Calu3 (cell line): Measurements from ENCODE around the gene MORN4. TPM values are rescaled to one million over a fixed set of nuclear protein-coding genes. Genes with fewer than 3 reads are reported as not detected.

Source experiments
- BruUV-seq: library from RNA; stranded (reverse); fragments of 400-500 nt; replicated peaks from 2 replicates; lab custom pipeline; 2021; lab: Mats Ljungman, UMichigan
- CTCF ChIA-PET: fragments of 300-600 bp; sonication (Branson Sonifier 250); formaldehyde crosslinking; loops from one replicate; lab custom pipeline; 2022; ENCODE audit warnings: antibody characterized with exemption; lab: Charles Lee
- DNase-seq: peaks from one replicate; pipeline ENCODE4 v3.0.0; 2022
- H3K27ac Mint-ChIP-seq: one replicate; pipeline ENCODE4 v1.8.0; 2022; ENCODE audit warnings: mixed read lengths; ENCODE audit not compliant: unreplicated experiment
- H3K27me3 Mint-ChIP-seq: one replicate; pipeline ENCODE4 v1.8.0; 2022; ENCODE audit warnings: mixed read lengths; ENCODE audit not compliant: unreplicated experiment
- H3K36me3 Mint-ChIP-seq: one replicate; pipeline ENCODE4 v1.8.0; 2022; ENCODE audit warnings: mild to moderate bottlenecking, moderate library complexity, mixed read lengths; ENCODE audit not compliant: insufficient read depth, unreplicated experiment
- H3K4me1 Mint-ChIP-seq: one replicate; pipeline ENCODE4 v1.8.0; 2022; ENCODE audit warnings: mild to moderate bottlenecking, low read depth, mixed read lengths; ENCODE audit not compliant: unreplicated experiment
- H3K4me3 Mint-ChIP-seq: one replicate; pipeline ENCODE4 v1.8.0; 2022; ENCODE audit warnings: mild to moderate bottlenecking, low read depth, moderate library complexity, mixed read lengths; ENCODE audit not compliant: unreplicated experiment
- H3K9me3 Mint-ChIP-seq: one replicate; pipeline ENCODE4 v1.8.0; 2022; ENCODE audit warnings: low read depth, mixed read lengths; ENCODE audit not compliant: unreplicated experiment
- intact Hi-C: fragments of 100-400 bp; cut with micrococcal nuclease; formaldehyde crosslinking; loops from one replicate; pipeline ENCODE4 v1.10.0; 2022; ENCODE audit not compliant: unreplicated experiment
- total RNA-seq: library from RNA; stranded (reverse); gene quantifications from 2 replicates; pipeline ENCODE4 v1.2.3, GENCODE V29; 2022
- TF ChIP-seq, protein P1 (sequence below): fragments of 200-600 bp; IDR thresholded peaks from one replicate; pipeline ENCODE4 v1.8.0; 2022; ENCODE audit warnings: antibody characterized with exemption; ENCODE audit not compliant: unreplicated experiment

MORN4 gene
- total RNA-seq, 1 experiment from 2014 or later = 6.2 TPM

DNA sequence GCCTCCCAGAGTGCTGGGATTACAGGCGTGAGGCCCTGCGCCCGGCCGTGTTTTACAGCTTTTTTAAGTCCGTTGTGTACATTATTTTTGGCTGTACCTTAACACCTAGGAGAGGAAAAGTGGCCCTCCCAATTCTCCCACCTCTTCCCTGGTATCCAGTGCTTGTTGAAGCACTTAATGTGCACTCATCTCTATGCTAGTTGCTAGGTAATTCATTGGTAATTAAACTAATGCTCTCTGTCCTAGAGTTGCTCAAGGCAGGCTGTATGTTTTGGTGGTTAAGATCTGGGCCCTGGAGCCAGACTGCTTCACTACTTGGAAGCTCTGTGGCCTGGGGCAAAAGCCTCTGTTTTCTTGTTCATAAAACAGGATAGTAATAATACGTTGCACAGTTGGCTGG is 34.2 kb upstream of the MORN4 start:
- TF ChIP-seq, protein P1, sequence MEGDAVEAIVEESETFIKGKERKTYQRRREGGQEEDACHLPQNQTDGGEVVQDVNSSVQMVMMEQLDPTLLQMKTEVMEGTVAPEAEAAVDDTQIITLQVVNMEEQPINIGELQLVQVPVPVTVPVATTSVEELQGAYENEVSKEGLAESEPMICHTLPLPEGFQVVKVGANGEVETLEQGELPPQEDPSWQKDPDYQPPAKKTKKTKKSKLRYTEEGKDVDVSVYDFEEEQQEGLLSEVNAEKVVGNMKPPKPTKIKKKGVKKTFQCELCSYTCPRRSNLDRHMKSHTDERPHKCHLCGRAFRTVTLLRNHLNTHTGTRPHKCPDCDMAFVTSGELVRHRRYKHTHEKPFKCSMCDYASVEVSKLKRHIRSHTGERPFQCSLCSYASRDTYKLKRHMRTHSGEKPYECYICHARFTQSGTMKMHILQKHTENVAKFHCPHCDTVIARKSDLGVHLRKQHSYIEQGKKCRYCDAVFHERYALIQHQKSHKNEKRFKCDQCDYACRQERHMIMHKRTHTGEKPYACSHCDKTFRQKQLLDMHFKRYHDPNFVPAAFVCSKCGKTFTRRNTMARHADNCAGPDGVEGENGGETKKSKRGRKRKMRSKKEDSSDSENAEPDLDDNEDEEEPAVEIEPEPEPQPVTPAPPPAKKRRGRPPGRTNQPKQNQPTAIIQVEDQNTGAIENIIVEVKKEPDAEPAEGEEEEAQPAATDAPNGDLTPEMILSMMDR = no peak
- no peak overlapping the region for H3K27ac Mint-ChIP-seq
- CTCF ChIA-PET = interaction anchor here (0.7 kb wide), 1 partner anchor 173 kb away, joined by 5 read pairs; no protein-coding TSS in a partner anchor
- peaks cover 25% of the 10 kb centered on the region for H3K36me3 Mint-ChIP-seq
- no peak overlapping the region for H3K4me3 Mint-ChIP-seq
- no peak for DNase-seq
- no peaks in the 10 kb centered on the region for H3K9me3 Mint-ChIP-seq
- no TSS peak for BruUV-seq
- intact Hi-C loops = no loop called here
- H3K4me1 Mint-ChIP-seq = no peaks in the 10 kb centered on the region
- H3K27me3 Mint-ChIP-seq = no peaks in the 10 kb centered on the region

DNA sequence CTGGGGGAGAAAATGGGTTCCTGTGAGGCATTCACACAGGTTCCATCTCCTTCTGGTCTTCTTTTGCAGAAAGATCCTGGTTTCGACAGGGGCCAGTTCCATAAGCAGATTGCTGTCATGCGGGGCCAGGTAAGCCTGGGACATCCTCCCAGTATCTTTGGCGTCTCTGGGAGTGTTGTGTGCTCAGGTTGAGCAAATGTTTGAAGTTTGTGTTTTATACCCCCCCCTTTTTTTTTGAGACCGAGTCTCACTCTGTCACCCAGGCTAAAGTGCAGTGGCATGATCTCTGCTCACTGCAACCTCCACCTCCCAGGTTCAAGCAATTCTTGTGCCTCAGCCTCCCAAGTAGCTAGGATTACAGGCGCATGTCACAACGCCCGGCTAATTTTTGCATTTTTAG is 33.7 kb upstream of the MORN4 start:
- TF ChIP-seq, protein P1 = no peak
- CTCF ChIA-PET = interaction anchor here (0.7 kb wide), 1 partner anchor 173 kb away, joined by 5 read pairs; no protein-coding TSS in a partner anchor
- no peak for DNase-seq
- Mint-ChIP-seq H3K9me3 (no peaks in the 10 kb centered on the region), H3K27me3 (no peaks in the 10 kb centered on the region), H3K36me3 (peaks cover 25% of the 10 kb centered on the region), H3K4me3 (no peak overlapping the region), H3K27ac (no peak overlapping the region), H3K4me1 (no peaks in the 10 kb centered on the region)
- intact Hi-C loops = no loop called here
- no TSS peak for BruUV-seq

DNA sequence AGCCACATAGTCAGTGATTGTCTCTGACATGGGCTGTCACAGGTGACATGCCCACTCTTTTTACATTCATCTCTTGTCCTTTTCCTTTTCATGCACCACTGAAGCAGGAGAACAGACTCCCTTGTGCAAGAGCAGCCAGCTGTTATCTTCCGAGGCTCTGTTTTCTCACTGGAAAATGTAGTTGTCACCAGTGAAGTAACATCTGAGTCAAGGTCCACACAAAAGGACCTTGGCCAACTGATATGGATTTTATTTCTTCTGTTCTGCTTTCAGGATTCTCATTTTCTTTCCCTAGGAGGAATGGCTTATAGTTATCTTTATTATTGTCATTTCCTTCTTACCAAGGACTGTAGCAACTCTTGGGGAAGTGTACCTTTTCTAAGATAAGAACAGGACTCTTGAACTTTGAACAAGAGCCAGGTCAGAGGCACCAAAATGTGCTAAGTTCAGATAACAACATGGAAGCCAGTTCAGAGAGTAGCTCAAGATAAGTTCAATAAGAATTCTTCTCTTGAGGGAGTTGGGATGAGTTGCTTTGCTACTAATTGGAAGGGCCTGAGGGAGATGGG is 31.1 kb upstream of the MORN4 start:
- Mint-ChIP-seq H3K27ac (no peak overlapping the region), H3K27me3 (no peaks in the 10 kb centered on the region), H3K9me3 (no peaks in the 10 kb centered on the region), H3K36me3 (peaks cover 12% of the 10 kb centered on the region), H3K4me1 (no peaks in the 10 kb centered on the region), H3K4me3 (no peak overlapping the region)
- DNase-seq = no peak
- TF ChIP-seq, protein P1 = no peak
- CTCF ChIA-PET = no interaction called here
- intact Hi-C loops = no loop called here
- no TSS peak for BruUV-seq

DNA sequence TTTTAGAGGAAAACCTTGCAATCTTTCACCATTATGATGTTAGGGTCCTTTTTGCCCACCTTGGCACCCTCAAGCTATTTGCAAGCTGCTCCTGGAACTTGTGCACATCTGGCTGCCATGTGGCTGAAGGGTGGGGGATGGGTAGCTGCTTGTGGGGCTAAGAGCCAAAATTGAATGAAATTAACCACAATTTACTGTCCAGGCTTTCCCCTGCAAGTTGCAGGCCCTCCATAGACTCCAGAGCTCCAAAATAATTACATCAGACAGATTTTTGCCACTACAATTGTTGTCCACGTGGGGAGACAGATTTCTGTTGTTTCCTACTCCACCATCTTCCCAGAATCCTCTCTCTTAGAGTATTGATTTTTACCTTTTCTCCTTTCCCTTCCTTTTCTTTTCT is 26.3 kb upstream of the MORN4 start:
- TF ChIP-seq, protein P1 = no peak
- BruUV-seq = no TSS peak
- Mint-ChIP-seq H3K27me3 (no peaks in the 10 kb centered on the region), H3K27ac (no peak overlapping the region), H3K36me3 (peaks cover 8% of the 10 kb centered on the region), H3K4me1 (no peaks in the 10 kb centered on the region), H3K4me3 (no peak overlapping the region), H3K9me3 (no peaks in the 10 kb centered on the region)
- CTCF ChIA-PET = no interaction called here
- DNase-seq = no peak
- intact Hi-C loops = no loop called here
